ENCODE results near the gene VAV3.

DNA sequence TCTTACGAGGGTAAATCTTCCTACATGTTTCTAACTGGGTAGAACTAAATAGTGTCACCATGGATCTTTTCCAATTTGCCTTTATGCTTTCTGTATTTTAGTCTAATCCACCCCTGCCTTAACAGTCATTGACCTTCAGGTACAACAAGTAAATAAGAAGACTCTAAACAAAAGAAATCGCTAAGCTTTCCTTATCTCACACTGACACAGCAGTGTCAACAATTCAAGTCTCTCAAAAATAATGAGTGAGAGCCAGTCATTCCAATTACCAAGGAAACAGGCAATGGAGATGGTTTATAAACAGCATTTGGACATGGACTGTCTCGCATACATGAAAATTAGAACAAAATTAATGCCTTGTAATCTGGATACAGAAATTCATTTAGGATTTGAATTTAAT lies 365.8 kb downstream of the VAV3 start:
- TF ChIP-seq, protein P1, sequence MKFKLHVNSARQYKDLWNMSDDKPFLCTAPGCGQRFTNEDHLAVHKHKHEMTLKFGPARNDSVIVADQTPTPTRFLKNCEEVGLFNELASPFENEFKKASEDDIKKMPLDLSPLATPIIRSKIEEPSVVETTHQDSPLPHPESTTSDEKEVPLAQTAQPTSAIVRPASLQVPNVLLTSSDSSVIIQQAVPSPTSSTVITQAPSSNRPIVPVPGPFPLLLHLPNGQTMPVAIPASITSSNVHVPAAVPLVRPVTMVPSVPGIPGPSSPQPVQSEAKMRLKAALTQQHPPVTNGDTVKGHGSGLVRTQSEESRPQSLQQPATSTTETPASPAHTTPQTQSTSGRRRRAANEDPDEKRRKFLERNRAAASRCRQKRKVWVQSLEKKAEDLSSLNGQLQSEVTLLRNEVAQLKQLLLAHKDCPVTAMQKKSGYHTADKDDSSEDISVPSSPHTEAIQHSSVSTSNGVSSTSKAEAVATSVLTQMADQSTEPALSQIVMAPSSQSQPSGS (CRISPR knock-in tag; IDR thresholded peaks at IDR 0.05; ENCODE audit: borderline replicate concordance, low read depth), result no peak
- TF ChIP-seq TP53 (CRISPR knock-in tag; IDR thresholded peaks at IDR 0.05), result no peak
- TF ChIP-seq, protein P2, sequence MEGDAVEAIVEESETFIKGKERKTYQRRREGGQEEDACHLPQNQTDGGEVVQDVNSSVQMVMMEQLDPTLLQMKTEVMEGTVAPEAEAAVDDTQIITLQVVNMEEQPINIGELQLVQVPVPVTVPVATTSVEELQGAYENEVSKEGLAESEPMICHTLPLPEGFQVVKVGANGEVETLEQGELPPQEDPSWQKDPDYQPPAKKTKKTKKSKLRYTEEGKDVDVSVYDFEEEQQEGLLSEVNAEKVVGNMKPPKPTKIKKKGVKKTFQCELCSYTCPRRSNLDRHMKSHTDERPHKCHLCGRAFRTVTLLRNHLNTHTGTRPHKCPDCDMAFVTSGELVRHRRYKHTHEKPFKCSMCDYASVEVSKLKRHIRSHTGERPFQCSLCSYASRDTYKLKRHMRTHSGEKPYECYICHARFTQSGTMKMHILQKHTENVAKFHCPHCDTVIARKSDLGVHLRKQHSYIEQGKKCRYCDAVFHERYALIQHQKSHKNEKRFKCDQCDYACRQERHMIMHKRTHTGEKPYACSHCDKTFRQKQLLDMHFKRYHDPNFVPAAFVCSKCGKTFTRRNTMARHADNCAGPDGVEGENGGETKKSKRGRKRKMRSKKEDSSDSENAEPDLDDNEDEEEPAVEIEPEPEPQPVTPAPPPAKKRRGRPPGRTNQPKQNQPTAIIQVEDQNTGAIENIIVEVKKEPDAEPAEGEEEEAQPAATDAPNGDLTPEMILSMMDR (IDR thresholded peaks at IDR 0.05), result no peak
- TF ChIP-seq NR2C2 (CRISPR knock-in tag; IDR thresholded peaks at IDR 0.05), result no peak
- no peak for TF ChIP-seq TCF7 (CRISPR knock-in tag; IDR thresholded peaks at IDR 0.05; ENCODE audit: low read depth)
- TF ChIP-seq, protein P3, sequence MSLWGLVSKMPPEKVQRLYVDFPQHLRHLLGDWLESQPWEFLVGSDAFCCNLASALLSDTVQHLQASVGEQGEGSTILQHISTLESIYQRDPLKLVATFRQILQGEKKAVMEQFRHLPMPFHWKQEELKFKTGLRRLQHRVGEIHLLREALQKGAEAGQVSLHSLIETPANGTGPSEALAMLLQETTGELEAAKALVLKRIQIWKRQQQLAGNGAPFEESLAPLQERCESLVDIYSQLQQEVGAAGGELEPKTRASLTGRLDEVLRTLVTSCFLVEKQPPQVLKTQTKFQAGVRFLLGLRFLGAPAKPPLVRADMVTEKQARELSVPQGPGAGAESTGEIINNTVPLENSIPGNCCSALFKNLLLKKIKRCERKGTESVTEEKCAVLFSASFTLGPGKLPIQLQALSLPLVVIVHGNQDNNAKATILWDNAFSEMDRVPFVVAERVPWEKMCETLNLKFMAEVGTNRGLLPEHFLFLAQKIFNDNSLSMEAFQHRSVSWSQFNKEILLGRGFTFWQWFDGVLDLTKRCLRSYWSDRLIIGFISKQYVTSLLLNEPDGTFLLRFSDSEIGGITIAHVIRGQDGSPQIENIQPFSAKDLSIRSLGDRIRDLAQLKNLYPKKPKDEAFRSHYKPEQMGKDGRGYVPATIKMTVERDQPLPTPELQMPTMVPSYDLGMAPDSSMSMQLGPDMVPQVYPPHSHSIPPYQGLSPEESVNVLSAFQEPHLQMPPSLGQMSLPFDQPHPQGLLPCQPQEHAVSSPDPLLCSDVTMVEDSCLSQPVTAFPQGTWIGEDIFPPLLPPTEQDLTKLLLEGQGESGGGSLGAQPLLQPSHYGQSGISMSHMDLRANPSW (CRISPR knock-in tag; conservative IDR thresholded peaks at IDR 0.05; ENCODE audit: low read depth), result no peak
- TF ChIP-seq, protein P4, sequence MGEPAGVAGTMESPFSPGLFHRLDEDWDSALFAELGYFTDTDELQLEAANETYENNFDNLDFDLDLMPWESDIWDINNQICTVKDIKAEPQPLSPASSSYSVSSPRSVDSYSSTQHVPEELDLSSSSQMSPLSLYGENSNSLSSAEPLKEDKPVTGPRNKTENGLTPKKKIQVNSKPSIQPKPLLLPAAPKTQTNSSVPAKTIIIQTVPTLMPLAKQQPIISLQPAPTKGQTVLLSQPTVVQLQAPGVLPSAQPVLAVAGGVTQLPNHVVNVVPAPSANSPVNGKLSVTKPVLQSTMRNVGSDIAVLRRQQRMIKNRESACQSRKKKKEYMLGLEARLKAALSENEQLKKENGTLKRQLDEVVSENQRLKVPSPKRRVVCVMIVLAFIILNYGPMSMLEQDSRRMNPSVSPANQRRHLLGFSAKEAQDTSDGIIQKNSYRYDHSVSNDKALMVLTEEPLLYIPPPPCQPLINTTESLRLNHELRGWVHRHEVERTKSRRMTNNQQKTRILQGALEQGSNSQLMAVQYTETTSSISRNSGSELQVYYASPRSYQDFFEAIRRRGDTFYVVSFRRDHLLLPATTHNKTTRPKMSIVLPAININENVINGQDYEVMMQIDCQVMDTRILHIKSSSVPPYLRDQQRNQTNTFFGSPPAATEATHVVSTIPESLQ (CRISPR knock-in tag; IDR thresholded peaks at IDR 0.05), result no peak
- no peak for TF ChIP-seq JUN (CRISPR knock-in tag; IDR thresholded peaks at IDR 0.05)
- TF ChIP-seq, protein P5, sequence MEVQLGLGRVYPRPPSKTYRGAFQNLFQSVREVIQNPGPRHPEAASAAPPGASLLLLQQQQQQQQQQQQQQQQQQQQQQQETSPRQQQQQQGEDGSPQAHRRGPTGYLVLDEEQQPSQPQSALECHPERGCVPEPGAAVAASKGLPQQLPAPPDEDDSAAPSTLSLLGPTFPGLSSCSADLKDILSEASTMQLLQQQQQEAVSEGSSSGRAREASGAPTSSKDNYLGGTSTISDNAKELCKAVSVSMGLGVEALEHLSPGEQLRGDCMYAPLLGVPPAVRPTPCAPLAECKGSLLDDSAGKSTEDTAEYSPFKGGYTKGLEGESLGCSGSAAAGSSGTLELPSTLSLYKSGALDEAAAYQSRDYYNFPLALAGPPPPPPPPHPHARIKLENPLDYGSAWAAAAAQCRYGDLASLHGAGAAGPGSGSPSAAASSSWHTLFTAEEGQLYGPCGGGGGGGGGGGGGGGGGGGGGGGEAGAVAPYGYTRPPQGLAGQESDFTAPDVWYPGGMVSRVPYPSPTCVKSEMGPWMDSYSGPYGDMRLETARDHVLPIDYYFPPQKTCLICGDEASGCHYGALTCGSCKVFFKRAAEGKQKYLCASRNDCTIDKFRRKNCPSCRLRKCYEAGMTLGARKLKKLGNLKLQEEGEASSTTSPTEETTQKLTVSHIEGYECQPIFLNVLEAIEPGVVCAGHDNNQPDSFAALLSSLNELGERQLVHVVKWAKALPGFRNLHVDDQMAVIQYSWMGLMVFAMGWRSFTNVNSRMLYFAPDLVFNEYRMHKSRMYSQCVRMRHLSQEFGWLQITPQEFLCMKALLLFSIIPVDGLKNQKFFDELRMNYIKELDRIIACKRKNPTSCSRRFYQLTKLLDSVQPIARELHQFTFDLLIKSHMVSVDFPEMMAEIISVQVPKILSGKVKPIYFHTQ (CRISPR knock-in tag; IDR thresholded peaks at IDR 0.05), result no peak
- no peak for TF ChIP-seq NFE2L1 (CRISPR knock-in tag; IDR thresholded peaks at IDR 0.05)
- TF ChIP-seq SP1 (CRISPR knock-in tag; conservative IDR thresholded peaks at IDR 0.05), result no peak
- no peak for TF ChIP-seq CBFB (CRISPR knock-in tag; IDR thresholded peaks at IDR 0.05; ENCODE audit: low read depth)
- TF ChIP-seq IRF2 (CRISPR knock-in tag; IDR thresholded peaks at IDR 0.05; ENCODE audit: borderline replicate concordance, low read depth), result no peak

All from WTC11 (cell line).